Measurements from ENCODE around the gene SRGAP1. TPM values are rescaled to one million over a fixed set of nuclear protein-coding genes. Genes with fewer than 3 reads are reported as not detected.

SRGAP1 gene
- total RNA-seq, 6 donors from 2014 or later = 4.7 to 36.7 (median 14.0) TPM

GRCh38 chr12:63917864-63918799, 73.6 kb downstream of the SRGAP1 start:
- Histone ChIP-seq H3K4me3 (no peak overlapping the region), H3K9me3 (no peaks in the 10 kb centered on the region), H3K4me1 (peaks cover 22 to 50% (median 37%) of the 10 kb centered on the region in 4 donors), H3K36me3 (no peaks in the 10 kb centered on the region), H3K27me3 (no peaks in the 10 kb centered on the region), H3K27ac (peak overlapping the region; percentile 43 to 72 (median 66))
- ATAC-seq (ENCODE audit: low FRiP score in 2 of 2) (peak; percentile 82 to 93), DNase-seq (no peak)
- TF ChIP-seq EP300 (IDR thresholded peaks at IDR 0.05) (peak; percentile 46 to 85 (median 69)), POLR2AphosphoS5 (IDR thresholded peaks at IDR 0.05) (peak in 1 of 2 donors; percentile 93), CTCF (IDR thresholded peaks at IDR 0.05) (no peak), POLR2A (IDR thresholded peaks at IDR 0.05) (no peak)
- 51 to 62% methylated on average over 10 of the region's 10 CpGs for WGBS, 2 donors

GRCh38 chr12:63918800-63919300, 74.3 kb downstream of the SRGAP1 start:
- ATAC-seq (ENCODE audit: low FRiP score in 2 of 2) = no peak
- Histone ChIP-seq H3K27me3 (no peaks in the 10 kb centered on the region), H3K4me3 (no peak overlapping the region), H3K27ac (peak overlapping the region in 3 of 4 donors; percentile 66 to 72 (median 67)), H3K9me3 (no peaks in the 10 kb centered on the region), H3K36me3 (no peaks in the 10 kb centered on the region), H3K4me1 (peaks cover 22 to 50% (median 37%) of the 10 kb centered on the region in 4 donors)
- DNase-seq = no peak
- 74 to 75% methylated on average over 6 of the region's 6 CpGs for WGBS, 2 donors
- TF ChIP-seq POLR2AphosphoS5 (IDR thresholded peaks at IDR 0.05) = no peak
- TF ChIP-seq EP300 (IDR thresholded peaks at IDR 0.05) = no peak
- TF ChIP-seq POLR2A (IDR thresholded peaks at IDR 0.05) = no peak
- no peak for TF ChIP-seq CTCF (IDR thresholded peaks at IDR 0.05)

- peaks cover 22 to 49% (median 36%) of the 10 kb centered on the region in 4 donors for H3K4me1 ChIP-seq
- no peak for DNase-seq
- H3K27ac ChIP-seq = no peak overlapping the region
- WGBS, 2 donors = 92 to 97% methylated on average over 2 of the region's 2 CpGs
- H3K36me3 ChIP-seq = no peaks in the 10 kb centered on the region
- ATAC-seq (ENCODE audit: low FRiP score in 2 of 2) = no peak
- no peak overlapping the region for H3K4me3 ChIP-seq
- no peaks in the 10 kb centered on the region for H3K9me3 ChIP-seq
- TF ChIP-seq POLR2AphosphoS5 (IDR thresholded peaks at IDR 0.05) (no peak), POLR2A (IDR thresholded peaks at IDR 0.05) (no peak), EP300 (IDR thresholded peaks at IDR 0.05) (no peak), CTCF (IDR thresholded peaks at IDR 0.05) (no peak)
- no peaks in the 10 kb centered on the region for H3K27me3 ChIP-seq
Observed at GRCh38 chr12:63919756-63920155, 75.3 kb downstream of the SRGAP1 start.

- WGBS, 2 donors = 85 to 91% methylated on average over 6 of the region's 6 CpGs
- H3K36me3 ChIP-seq = no peaks in the 10 kb centered on the region
- H3K4me3 ChIP-seq = no peak overlapping the region
- no peaks in the 10 kb centered on the region for H3K9me3 ChIP-seq
- no peak for DNase-seq
- H3K4me1 ChIP-seq = peaks cover 19 to 36% (median 28%) of the 10 kb centered on the region in 4 donors
- no peaks in the 10 kb centered on the region for H3K27me3 ChIP-seq
- H3K27ac ChIP-seq = no peak overlapping the region
- TF ChIP-seq EP300 (IDR thresholded peaks at IDR 0.05) (no peak), CTCF (IDR thresholded peaks at IDR 0.05) (no peak), POLR2AphosphoS5 (IDR thresholded peaks at IDR 0.05) (no peak), POLR2A (IDR thresholded peaks at IDR 0.05) (no peak)
- ATAC-seq (ENCODE audit: low FRiP score in 2 of 2) = no peak
Observed at GRCh38 chr12:63921157-63921556, 76.7 kb downstream of the SRGAP1 start.

All from upper lobe of left lung (tissue), 6 donors.